Measurements from ENCODE around the gene PPP6R2.

Gene PPP6R2

DNA sequence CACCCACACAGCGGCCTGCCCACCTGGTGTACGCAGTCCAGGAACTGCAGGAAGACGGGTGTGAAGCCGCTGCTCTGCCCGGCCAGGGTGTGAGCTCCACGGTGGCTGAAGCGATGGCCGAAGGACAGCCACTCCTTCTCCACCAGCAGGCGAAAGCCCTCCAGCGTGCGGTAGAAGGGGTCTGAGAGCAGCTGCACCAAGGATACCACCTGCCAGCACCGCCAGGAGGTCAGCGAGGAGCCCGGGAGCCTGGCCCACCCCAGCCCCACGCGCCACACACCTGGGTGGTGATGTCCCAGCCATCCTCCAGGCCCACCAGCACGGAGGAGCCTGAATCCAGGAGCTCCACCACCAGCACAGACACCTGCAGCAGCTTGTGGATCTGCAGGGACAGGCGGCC is 112.1 kb downstream of the PPP6R2 start:
- no peak for DNase-seq
- Histone ChIP-seq H3K18ac (ENCODE audit: low read length) (no peak overlapping the region), H3K56ac (ENCODE audit: low read length) (no peak overlapping the region), H3K9ac (ENCODE audit: low read length) (no peak overlapping the region), H3K4me1 (ENCODE audit: control insufficient read depth, low read depth, low read length) (no peaks in the 10 kb centered on the region), H3K4me2 (ENCODE audit: low read length) (no peak overlapping the region), H3K23ac (ENCODE audit: low read length) (no peak overlapping the region), H2AK5ac (ENCODE audit: low read length) (no peak overlapping the region), H3K36me3 (ENCODE audit: control insufficient read depth, insufficient read depth, low read length) (peaks cover 9% of the 10 kb centered on the region), H3K79me1 (ENCODE audit: low read length) (no peaks in the 10 kb centered on the region), H4K8ac (ENCODE audit: low read depth, low read length) (no peak overlapping the region), H4K5ac (ENCODE audit: low read length) (no peak overlapping the region), H2BK5ac (ENCODE audit: low read length) (no peak overlapping the region), H3K27ac (ENCODE audit: low read depth, low read length) (no peak overlapping the region), H3K4me3 (ENCODE audit: low read length) (no peak overlapping the region), H2BK15ac (replicated peaks; ENCODE audit: low read depth) (no peak overlapping the region), H2BK120ac (ENCODE audit: low read depth, low read length) (no peak overlapping the region), H3K4ac (ENCODE audit: low read depth, low read length) (no peak overlapping the region), H3K79me2 (ENCODE audit: control insufficient read depth, insufficient read depth, low read length) (no peaks in the 10 kb centered on the region), H3K27me3 (ENCODE audit: insufficient read depth, low read length, poor library complexity) (no peaks in the 10 kb centered on the region)
- no CpG with 5 or more reads among the region's 18 CpGs for WGBS (ENCODE audit: extremely low coverage, insufficient coverage, low lambda C conversion rate)

DNA sequence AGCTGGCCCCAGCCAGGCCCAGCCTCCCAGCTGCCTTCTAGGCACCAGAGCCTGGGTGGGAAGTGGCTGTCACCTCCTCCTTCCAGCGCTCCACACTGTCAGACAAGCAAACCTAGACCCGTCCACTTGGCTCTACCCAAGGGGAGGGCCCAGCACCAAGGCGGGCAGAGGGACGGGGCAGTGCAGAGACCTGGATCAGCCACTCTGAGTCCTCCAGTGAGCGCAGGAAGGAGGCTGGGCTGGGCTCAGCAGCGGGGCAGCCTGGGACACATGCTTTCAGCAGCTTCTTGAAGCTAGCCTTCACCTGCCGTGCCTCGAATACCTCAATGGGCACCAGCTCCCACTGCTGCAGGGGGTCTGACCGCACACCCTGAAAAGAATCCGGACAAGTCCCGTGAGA is 112.9 kb downstream of the PPP6R2 start:
- Histone ChIP-seq H4K8ac (ENCODE audit: low read depth, low read length) (no peak overlapping the region), H3K27ac (ENCODE audit: low read depth, low read length) (no peak overlapping the region), H3K56ac (ENCODE audit: low read length) (no peak overlapping the region), H3K79me2 (ENCODE audit: control insufficient read depth, insufficient read depth, low read length) (no peaks in the 10 kb centered on the region), H2BK120ac (ENCODE audit: low read depth, low read length) (no peak overlapping the region), H2AK5ac (ENCODE audit: low read length) (no peak overlapping the region), H3K4me2 (ENCODE audit: low read length) (no peak overlapping the region), H3K9ac (ENCODE audit: low read length) (no peak overlapping the region), H3K79me1 (ENCODE audit: low read length) (no peaks in the 10 kb centered on the region), H2BK15ac (replicated peaks; ENCODE audit: low read depth) (no peak overlapping the region), H3K36me3 (ENCODE audit: control insufficient read depth, insufficient read depth, low read length) (peaks cover 11% of the 10 kb centered on the region), H3K27me3 (ENCODE audit: insufficient read depth, low read length, poor library complexity) (no peaks in the 10 kb centered on the region), H4K5ac (ENCODE audit: low read length) (no peak overlapping the region), H3K18ac (ENCODE audit: low read length) (no peak overlapping the region), H2BK5ac (ENCODE audit: low read length) (no peak overlapping the region), H3K4me3 (ENCODE audit: low read length) (no peak overlapping the region), H3K4ac (ENCODE audit: low read depth, low read length) (no peak overlapping the region), H3K23ac (ENCODE audit: low read length) (no peak overlapping the region), H3K4me1 (ENCODE audit: control insufficient read depth, low read depth, low read length) (no peaks in the 10 kb centered on the region)
- no CpG with 5 or more reads among the region's 11 CpGs for WGBS (ENCODE audit: extremely low coverage, insufficient coverage, low lambda C conversion rate)
- no peak for DNase-seq

DNA sequence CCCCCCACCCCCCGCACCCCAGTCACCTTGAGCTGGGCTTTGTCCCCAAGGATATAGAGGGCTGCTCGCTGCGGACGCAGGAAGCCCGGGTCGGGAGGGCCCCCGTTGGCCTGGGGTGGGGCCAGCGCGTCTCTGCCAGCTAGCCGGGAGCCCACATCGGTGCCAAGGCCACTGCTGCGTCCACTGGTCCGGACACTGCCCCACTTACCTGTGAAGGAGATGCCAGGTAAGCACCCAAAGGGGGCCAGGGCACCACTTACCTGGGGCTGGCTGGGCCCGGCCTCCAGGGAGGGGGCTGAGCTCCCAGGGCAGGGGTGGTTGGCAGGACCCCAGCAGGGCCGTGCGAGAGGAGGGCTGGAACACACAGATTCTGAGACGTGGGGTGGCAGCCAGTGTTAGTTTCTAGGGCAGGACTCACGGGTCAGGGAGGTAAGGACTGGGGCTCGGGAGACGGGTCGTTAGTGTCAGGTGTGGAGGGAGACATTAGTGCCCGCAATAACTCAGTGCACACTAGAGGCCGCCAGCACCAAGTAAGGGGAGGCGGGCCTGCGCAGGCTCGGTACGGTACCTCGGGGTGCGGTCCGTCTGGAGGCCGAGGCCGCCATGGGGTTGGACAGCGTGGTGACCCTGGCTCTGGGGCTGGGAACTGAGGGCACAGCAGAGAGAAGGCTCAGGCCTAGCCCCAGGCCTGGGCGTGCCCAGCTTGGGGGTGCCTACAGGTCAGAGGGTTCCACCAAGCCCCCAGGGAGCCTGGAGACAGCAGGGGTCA is 113.5 kb downstream of the PPP6R2 start:
- Histone ChIP-seq H3K4me3 (ENCODE audit: low read length) (no peak overlapping the region), H2BK15ac (replicated peaks; ENCODE audit: low read depth) (no peak overlapping the region), H3K4me2 (ENCODE audit: low read length) (no peak overlapping the region), H3K79me1 (ENCODE audit: low read length) (no peaks in the 10 kb centered on the region), H2BK120ac (ENCODE audit: low read depth, low read length) (no peak overlapping the region), H2BK5ac (ENCODE audit: low read length) (no peak overlapping the region), H3K23ac (ENCODE audit: low read length) (no peak overlapping the region), H3K56ac (ENCODE audit: low read length) (no peak overlapping the region), H3K79me2 (ENCODE audit: control insufficient read depth, insufficient read depth, low read length) (no peaks in the 10 kb centered on the region), H3K18ac (ENCODE audit: low read length) (no peak overlapping the region), H3K27me3 (ENCODE audit: insufficient read depth, low read length, poor library complexity) (no peaks in the 10 kb centered on the region), H3K36me3 (ENCODE audit: control insufficient read depth, insufficient read depth, low read length) (peaks cover 11% of the 10 kb centered on the region), H4K5ac (ENCODE audit: low read length) (no peak overlapping the region), H3K4ac (ENCODE audit: low read depth, low read length) (no peak overlapping the region), H3K4me1 (ENCODE audit: control insufficient read depth, low read depth, low read length) (no peaks in the 10 kb centered on the region), H4K8ac (ENCODE audit: low read depth, low read length) (no peak overlapping the region), H3K27ac (ENCODE audit: low read depth, low read length) (no peak overlapping the region), H3K9ac (ENCODE audit: low read length) (no peak overlapping the region), H2AK5ac (ENCODE audit: low read length) (no peak overlapping the region)
- peak; percentile 29 for DNase-seq
- WGBS (ENCODE audit: extremely low coverage, insufficient coverage, low lambda C conversion rate) = no CpG with 5 or more reads among the region's 34 CpGs

DNA sequence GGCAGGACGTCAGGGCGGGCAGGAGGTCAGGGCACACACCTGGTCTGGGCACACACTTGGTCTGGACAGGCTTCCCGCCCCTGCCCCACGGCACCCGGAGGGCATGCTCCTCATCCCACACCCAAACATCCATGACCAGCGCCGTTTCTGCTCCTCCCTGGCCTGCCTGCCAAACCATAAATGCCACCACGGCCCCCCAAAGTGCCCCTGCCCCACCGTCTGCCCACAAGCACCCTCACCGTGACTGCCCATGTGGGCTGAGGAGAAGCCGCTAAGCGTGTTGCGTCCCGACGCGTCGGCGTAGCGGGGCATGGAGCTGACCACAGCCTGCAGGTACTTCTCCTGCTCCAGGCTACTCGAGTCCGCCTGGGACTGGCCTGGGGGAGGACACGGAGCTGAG is 115.9 kb downstream of the PPP6R2 start:
- H3K36me3 ChIP-seq (ENCODE audit: control insufficient read depth, insufficient read depth, low read length) = peaks cover 14% of the 10 kb centered on the region

DNA sequence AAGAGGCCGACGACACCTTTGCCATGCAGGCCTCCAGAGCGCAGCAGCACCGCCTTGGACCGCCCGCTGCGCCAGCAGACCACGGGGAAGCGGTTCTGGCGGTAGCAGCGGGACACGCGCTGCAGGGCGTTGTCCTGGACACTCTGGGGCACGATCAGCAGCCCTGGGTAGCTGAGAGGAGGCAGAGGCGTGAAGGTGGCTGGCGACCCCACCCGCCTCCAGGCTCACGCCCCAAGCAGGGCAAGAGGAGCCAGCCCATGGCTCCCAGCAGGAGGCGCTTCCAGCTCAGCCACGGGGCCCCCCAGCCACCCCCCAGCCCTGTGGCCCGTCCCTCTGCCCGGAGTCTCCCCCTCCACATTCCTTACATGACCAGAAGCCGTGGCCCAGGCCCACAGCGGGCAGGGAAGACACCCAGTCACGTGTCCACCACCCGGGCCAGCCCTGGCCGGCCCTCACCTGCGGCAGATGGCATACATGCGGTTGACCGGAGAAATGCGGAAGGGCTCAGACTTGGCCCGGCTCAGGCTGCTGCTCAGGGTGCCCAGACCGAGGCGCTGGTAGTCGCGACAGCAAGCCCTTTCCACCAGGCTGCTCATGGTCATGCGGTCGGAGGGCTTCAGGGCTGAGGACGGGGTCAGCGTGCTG is 116.5 kb downstream of the PPP6R2 start:
- no peak overlapping the region for H2AK5ac ChIP-seq (ENCODE audit: low read length)
- DNase-seq = no peak
- H2BK15ac ChIP-seq (replicated peaks; ENCODE audit: low read depth) = no peak overlapping the region
- no peak overlapping the region for H2BK5ac ChIP-seq (ENCODE audit: low read length)
- H4K5ac ChIP-seq (ENCODE audit: low read length) = no peak overlapping the region
- no peaks in the 10 kb centered on the region for H3K27me3 ChIP-seq (ENCODE audit: insufficient read depth, low read length, poor library complexity)
- H3K9ac ChIP-seq (ENCODE audit: low read length) = no peak overlapping the region
- no peak overlapping the region for H3K4ac ChIP-seq (ENCODE audit: low read depth, low read length)
- H3K4me2 ChIP-seq (ENCODE audit: low read length) = no peak overlapping the region
- no peaks in the 10 kb centered on the region for H3K79me2 ChIP-seq (ENCODE audit: control insufficient read depth, insufficient read depth, low read length)
- no peak overlapping the region for H3K18ac ChIP-seq (ENCODE audit: low read length)
- H4K8ac ChIP-seq (ENCODE audit: low read depth, low read length) = no peak overlapping the region
- no peaks in the 10 kb centered on the region for H3K79me1 ChIP-seq (ENCODE audit: low read length)
- no peak overlapping the region for H3K4me3 ChIP-seq (ENCODE audit: low read length)
- H3K23ac ChIP-seq (ENCODE audit: low read length) = no peak overlapping the region
- WGBS (ENCODE audit: extremely low coverage, insufficient coverage, low lambda C conversion rate) = no CpG with 5 or more reads among the region's 41 CpGs
- H3K56ac ChIP-seq (ENCODE audit: low read length) = no peak overlapping the region
- H3K27ac ChIP-seq (ENCODE audit: low read depth, low read length) = no peak overlapping the region
- no peaks in the 10 kb centered on the region for H3K4me1 ChIP-seq (ENCODE audit: control insufficient read depth, low read depth, low read length)
- H3K36me3 ChIP-seq (ENCODE audit: control insufficient read depth, insufficient read depth, low read length) = peaks cover 14% of the 10 kb centered on the region
- no peak overlapping the region for H2BK120ac ChIP-seq (ENCODE audit: low read depth, low read length)

More for the DNA sequence above, 115.9 kb downstream of the PPP6R2 start:
- Histone ChIP-seq H4K5ac (ENCODE audit: low read length) (no peak overlapping the region), H3K18ac (ENCODE audit: low read length) (no peak overlapping the region), H3K4me2 (ENCODE audit: low read length) (no peak overlapping the region), H2AK5ac (ENCODE audit: low read length) (no peak overlapping the region), H3K56ac (ENCODE audit: low read length) (no peak overlapping the region), H2BK5ac (ENCODE audit: low read length) (no peak overlapping the region), H3K27ac (ENCODE audit: low read depth, low read length) (no peak overlapping the region), H2BK120ac (ENCODE audit: low read depth, low read length) (no peak overlapping the region), H4K8ac (ENCODE audit: low read depth, low read length) (no peak overlapping the region), H3K23ac (ENCODE audit: low read length) (no peak overlapping the region), H3K79me2 (ENCODE audit: control insufficient read depth, insufficient read depth, low read length) (no peaks in the 10 kb centered on the region), H2BK15ac (replicated peaks; ENCODE audit: low read depth) (no peak overlapping the region), H3K79me1 (ENCODE audit: low read length) (no peaks in the 10 kb centered on the region), H3K9ac (ENCODE audit: low read length) (no peak overlapping the region), H3K27me3 (ENCODE audit: insufficient read depth, low read length, poor library complexity) (no peaks in the 10 kb centered on the region), H3K4me3 (ENCODE audit: low read length) (no peak overlapping the region), H3K4ac (ENCODE audit: low read depth, low read length) (no peak overlapping the region), H3K4me1 (ENCODE audit: control insufficient read depth, low read depth, low read length) (no peaks in the 10 kb centered on the region)
- no CpG with 5 or more reads among the region's 22 CpGs for WGBS (ENCODE audit: extremely low coverage, insufficient coverage, low lambda C conversion rate)
- no peak for DNase-seq

All from mesendoderm (in vitro differentiated cells).